Fibroblast of pulmonary artery (primary cell): ENCODE data around the gene CYP2A13.
"Not testable (repeated sequence)": the region's sequence is repeated elsewhere in the genome, so short reads cannot be mapped to it uniquely, and the experiment has no call there.

Source experiments
- DNase-seq: peaks from one replicate; pipeline ENCODE4 v3.0.0-alpha.2; 2010; ENCODE audit warnings: low read depth
- H3K4me3 ChIP-seq: replicated peaks from 2 replicates; pipeline ENCODE4 v1.5.1; 2011; ENCODE audit warnings: low read depth, mild to moderate bottlenecking, control low read depth, low read length, moderate library complexity
- TF ChIP-seq, protein P1 (sequence below): IDR thresholded peaks from 2 replicates; pipeline ENCODE4 v1.5.1; 2011; ENCODE audit warnings: mild to moderate bottlenecking, control low read depth, low read length, inconsistent platforms; ENCODE audit errors: missing control alignments

The CYP2A13 gene

DNA sequence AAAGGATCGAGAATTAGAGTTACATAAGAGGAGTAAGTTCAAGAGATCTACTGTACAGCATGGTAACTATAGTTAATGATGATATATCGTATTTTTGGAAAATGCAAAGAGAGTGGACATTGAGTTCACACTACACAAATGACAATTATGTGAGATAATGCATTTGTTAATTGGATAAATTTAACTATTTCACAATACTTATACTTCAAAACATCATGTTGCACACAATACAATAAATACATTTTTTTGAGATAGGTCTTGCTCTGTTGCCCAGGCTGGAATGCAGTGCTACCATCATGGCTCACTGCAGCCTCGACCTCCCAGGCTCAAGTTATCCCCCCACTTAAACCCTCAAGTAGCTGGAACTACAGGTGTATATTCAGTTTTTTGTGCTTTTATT is 17.9 kb downstream of the CYP2A13 start:
- no peak for DNase-seq
- no peak overlapping the region for H3K4me3 ChIP-seq
- TF ChIP-seq, protein P1, sequence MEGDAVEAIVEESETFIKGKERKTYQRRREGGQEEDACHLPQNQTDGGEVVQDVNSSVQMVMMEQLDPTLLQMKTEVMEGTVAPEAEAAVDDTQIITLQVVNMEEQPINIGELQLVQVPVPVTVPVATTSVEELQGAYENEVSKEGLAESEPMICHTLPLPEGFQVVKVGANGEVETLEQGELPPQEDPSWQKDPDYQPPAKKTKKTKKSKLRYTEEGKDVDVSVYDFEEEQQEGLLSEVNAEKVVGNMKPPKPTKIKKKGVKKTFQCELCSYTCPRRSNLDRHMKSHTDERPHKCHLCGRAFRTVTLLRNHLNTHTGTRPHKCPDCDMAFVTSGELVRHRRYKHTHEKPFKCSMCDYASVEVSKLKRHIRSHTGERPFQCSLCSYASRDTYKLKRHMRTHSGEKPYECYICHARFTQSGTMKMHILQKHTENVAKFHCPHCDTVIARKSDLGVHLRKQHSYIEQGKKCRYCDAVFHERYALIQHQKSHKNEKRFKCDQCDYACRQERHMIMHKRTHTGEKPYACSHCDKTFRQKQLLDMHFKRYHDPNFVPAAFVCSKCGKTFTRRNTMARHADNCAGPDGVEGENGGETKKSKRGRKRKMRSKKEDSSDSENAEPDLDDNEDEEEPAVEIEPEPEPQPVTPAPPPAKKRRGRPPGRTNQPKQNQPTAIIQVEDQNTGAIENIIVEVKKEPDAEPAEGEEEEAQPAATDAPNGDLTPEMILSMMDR: no peak

DNA sequence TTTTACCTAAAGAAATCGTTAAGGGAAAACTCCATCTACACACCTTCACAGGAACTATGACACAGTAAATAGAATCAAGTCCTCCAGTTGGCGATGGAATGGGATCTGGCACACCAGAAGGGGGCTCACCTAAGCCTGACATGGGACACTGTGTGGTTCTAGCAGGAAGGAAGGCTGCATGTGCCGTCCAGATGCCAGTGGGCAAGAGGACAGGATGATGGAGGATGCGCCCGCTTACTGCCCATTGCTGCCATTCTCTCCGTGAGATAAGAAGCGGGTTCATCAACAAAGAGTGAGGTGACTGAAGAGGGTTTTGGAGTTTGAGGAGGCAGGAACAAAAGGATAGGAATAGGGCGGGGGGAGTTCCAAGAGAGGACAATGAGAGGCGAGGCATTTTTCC is 23.0 kb downstream of the CYP2A13 start:
- no peak overlapping the region for H3K4me3 ChIP-seq
- TF ChIP-seq, protein P1: no peak
- no peak for DNase-seq

DNA sequence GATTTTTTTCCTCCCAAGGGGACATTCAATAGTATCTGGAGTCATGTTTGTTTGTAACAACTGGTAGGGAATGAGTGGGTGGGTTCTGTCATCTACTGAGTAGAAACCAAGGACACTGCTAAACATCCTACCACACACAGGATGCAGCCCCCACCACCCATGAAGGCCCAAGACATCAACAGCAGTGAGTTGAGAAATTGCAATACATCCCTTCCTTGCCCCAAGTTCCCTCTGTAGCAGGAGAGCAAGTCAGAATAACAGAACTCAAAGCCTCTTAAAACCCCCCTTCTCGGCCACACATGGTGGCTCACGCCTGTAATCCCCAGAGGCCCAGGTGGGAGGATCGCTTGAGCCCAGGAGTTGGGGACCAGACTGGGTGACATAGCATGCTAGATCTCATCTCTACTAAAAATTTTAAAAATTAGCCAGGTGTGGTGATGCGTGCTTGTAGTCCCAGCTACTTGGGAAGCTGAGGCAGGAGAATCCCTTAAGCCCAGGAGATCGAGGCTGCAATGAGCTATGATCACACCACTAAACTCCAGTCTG is 23.6 kb downstream of the CYP2A13 start:
- no peak for DNase-seq
- H3K4me3 ChIP-seq: no peak overlapping the region
- TF ChIP-seq, protein P1: no peak

DNA sequence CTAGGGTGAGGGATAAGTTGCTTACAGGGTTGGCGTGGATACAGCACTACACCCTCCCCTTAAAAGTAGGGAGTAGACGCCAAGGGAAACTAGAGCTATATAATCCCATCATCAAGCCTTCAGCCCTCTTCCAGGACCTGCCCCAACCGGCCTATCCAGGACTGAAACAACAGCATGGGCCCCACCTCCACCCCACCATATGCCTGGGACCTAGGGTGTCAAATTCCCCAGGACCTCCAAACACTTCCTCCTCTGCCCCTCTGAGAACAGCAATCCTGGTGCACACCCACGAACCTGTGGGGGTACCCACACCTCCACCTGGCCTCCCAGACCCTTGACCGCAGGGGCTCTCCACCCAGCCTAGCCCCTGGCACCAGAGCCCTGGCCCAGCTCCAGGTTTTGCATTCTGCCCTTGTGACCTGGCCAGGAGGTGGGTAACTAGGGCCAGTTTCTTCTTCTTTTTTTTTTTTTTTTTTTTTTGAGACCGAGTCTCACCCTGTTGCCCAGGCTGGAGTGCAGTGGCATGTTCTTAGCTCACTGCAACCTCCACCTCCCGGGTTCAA is 24.6 kb downstream of the CYP2A13 start:
- no peak overlapping the region for H3K4me3 ChIP-seq
- TF ChIP-seq, protein P1: no peak

DNA sequence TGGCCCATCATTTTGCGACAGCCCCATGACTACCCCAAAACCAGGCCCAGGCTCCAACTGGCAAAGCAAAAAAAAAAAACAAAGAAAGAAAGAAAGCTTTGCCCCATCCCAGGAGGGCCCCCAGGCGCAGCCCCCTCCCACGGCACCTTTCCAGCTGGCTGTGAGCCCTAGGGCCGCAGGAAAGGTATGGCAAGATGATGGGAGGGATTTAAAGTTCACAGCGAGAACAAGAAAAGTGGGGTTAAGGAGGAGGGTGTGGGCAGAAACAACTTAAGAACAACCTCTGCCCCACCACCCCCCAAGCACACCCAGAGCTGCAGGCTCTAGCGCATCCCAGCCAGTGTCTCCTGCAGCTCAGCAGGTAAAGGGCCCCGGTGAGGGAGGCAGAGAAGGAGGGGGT is 25.9 kb downstream of the CYP2A13 start, which contains the start of gene CYP2F1:
TSS of gene CYP2F1 (plus strand) at position 301 of the 400 bp plus-strand sequence. CDS start 1,757 bp downstream, outside the sequence.
- no peak for DNase-seq
- H3K4me3 ChIP-seq: no peak within 1 kb of the TSS
- TF ChIP-seq, protein P1: no peak

More for the DNA sequence above, 24.6 kb downstream of the CYP2A13 start:
- DNase-seq: no peak

DNA sequence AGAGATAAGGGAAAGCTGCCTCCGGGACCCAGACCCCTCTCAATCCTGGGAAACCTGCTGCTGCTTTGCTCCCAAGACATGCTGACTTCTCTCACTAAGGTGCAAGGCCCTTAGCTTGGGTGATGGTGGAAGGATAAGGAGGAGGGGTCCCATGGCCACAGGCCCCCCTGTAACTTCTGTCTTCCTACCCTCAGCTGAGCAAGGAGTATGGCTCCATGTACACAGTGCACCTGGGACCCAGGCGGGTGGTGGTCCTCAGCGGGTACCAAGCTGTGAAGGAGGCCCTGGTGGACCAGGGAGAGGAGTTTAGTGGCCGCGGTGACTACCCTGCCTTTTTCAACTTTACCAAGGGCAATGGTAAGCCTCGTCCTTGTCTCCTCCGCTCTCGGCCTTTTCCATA is 28.0 kb downstream of the CYP2A13 start:
- no peak overlapping the region for H3K4me3 ChIP-seq
- TF ChIP-seq, protein P1: no peak
- no peak for DNase-seq

DNA sequence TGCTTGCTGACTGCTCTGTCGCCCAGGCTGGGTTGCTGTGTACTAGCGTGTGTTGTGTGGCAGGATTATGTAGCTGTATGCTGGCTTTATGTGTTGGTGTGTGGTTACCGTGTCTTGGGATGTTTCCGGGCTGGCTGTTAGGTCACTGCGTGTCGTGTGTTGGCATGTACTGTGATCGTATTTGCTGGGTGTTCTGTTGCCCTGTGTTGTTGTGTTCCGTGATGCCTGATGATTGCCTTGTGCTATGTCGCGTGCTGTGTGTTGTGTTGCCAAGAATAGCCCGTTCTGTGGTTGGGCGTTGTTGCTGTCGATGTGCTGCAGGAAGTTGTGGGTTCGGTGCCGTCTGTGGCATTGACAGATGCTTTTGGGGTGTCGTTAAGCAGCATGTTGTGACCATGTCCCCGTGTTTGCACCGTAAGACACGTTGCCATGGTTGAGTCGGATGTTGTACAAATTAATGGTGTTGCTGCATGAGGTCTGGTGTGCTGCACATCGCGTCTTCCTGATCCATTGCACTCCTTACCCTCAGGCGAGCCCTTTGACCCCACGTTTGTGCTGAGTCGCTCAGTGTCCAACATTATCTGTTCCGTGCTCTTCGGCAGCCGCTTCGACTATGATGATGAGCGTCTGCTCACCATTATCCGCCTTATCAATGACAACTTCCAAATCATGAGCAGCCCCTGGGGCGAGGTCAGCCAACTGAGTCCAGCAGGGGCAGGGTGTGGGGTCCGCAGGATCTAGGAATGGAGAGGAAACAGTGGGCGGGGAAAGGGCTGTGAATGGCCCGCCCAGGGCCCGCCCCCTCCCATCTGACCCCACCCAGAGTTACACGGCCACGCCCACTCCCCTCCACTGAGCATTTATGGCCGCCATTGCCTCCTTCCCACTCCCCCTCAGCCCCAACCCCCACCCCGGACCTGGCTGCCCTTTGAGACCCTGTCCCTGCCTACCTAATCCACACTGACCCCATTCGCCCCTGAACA is 33.0 kb downstream of the CYP2A13 start:
- DNase-seq, H3K4me3 ChIP-seq: not testable (repeated sequence)

DNA sequence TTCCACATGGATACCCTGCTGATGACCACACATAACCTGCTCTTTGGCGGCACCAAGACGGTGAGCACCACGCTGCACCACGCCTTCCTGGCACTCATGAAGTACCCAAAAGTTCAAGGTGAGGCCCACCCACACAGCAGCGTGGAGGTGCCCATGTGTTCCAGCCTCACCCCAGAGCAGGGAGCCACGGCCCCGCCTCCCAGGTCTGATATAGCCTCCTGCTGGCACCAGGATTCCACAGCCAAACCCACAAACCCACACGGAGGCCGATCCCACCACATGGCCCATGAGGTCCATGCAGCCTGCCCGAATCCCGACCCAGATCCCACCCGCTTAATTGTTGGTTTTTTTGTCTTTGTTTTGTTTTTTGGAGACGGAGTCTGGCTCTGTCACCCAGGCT is 34.6 kb downstream of the CYP2A13 start:
- not testable (repeated sequence) for H3K4me3 ChIP-seq, DNase-seq
